GM20000 (cell line): ENCODE measurements around the gene CLDN6.
"Not testable (repeated sequence)": the region's sequence is repeated elsewhere in the genome, so short reads cannot be mapped to it uniquely, and the experiment has no call there.

ENCODE experiments used
- DNase-seq: peaks from one replicate; pipeline ENCODE4 v3.0.0; 2012; ENCODE audit warnings: low spot score
- TF ChIP-seq, protein P1 (sequence below): IDR thresholded peaks from 2 replicates; pipeline ENCODE4 v1.5.1; 2012; ENCODE audit warnings: mild to moderate bottlenecking, control low read depth; ENCODE audit errors: extremely low read depth, missing control alignments

CLDN6 gene

GRCh38 chr16:3054965-3055733 lies 37.2 kb upstream of the CLDN6 start:
- TF ChIP-seq, protein P1, sequence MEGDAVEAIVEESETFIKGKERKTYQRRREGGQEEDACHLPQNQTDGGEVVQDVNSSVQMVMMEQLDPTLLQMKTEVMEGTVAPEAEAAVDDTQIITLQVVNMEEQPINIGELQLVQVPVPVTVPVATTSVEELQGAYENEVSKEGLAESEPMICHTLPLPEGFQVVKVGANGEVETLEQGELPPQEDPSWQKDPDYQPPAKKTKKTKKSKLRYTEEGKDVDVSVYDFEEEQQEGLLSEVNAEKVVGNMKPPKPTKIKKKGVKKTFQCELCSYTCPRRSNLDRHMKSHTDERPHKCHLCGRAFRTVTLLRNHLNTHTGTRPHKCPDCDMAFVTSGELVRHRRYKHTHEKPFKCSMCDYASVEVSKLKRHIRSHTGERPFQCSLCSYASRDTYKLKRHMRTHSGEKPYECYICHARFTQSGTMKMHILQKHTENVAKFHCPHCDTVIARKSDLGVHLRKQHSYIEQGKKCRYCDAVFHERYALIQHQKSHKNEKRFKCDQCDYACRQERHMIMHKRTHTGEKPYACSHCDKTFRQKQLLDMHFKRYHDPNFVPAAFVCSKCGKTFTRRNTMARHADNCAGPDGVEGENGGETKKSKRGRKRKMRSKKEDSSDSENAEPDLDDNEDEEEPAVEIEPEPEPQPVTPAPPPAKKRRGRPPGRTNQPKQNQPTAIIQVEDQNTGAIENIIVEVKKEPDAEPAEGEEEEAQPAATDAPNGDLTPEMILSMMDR, result no peak
- no peak for DNase-seq

DNA sequence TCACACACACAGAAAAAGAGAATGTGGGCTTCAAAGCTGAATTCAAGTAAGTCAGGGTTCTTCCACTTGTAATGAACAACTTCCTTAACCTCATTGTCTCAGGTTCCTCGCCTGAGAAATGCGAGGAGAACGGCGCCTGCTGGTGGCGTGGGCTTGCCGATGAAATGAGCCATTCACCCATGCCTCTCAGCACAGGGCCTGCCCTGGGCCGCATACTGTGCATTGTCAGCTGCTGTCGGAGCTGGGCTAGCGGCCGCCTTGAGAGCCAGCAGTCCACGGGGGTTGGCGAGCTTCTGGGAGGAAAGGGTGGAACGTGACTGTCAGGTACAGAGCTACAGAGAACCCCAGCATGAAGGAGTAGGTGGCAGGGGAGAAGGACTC lies 35.3 kb upstream of the CLDN6 start:
- DNase-seq, result not testable (repeated sequence)

GRCh38 chr16:3052571-3053329 lies 34.8 kb upstream of the CLDN6 start:
- DNase-seq, result not testable (repeated sequence)

DNA sequence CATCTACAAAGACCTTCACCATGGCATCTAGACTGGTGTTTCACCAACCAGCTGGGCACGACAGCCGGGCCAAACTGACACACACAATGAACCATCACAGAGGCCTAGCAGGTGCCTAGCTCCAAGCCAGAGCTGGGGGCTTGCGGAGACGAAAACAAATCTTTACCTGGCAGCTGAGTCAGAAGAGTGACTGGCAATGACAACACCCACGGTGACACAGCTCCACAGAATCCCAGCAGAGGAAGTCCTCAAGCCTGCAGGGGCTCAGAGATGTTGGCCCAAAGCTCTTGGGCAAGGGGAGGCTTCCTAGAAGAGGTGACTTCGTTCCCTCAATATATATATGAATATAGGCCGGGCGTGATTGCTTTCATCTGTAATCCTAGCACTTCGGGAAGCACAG lies 33.5 kb upstream of the CLDN6 start:
- DNase-seq, result no peak
- TF ChIP-seq, protein P1, result no peak

DNA sequence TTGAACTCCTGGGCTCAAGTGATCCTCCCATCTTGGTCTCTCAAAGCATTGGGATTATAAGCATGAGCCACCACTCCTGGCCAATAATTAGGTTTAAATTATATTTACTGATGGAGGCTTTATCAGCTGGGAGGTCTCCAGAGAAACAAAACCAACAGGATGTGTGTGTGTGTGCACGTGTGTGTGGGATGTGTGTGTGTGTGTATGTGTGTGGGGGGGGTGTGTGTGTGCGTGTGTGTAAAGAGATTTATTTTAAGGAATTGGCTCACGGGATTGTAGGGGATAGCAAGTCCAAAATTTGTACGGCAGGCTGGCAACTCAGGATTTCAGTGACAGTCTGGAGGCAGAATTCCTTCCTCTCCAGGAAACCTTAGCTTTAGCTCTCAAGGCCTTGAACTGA lies 33.0 kb upstream of the CLDN6 start:
- DNase-seq, result no peak
- TF ChIP-seq, protein P1, result no peak

DNA sequence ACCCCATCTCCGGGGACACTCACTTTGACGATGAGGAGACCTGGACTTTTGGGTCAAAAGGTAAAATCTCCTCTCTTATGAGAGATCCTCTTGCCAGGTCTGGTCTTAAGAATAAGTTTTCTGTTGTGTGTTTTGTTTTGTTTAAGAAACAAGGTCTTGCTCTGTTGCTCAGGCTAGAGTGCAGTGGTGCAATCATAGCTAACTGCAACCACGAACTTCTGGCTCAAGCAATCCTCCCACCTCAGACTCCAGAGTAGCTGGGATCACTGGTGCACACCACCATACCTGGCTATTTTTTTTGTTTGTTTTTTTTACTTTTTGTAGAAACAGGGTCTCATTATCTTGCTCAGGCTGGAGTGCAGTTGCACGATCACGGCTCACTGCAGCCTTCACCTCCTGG lies 32.5 kb upstream of the CLDN6 start:
- TF ChIP-seq, protein P1, result no peak
- no peak for DNase-seq

DNA sequence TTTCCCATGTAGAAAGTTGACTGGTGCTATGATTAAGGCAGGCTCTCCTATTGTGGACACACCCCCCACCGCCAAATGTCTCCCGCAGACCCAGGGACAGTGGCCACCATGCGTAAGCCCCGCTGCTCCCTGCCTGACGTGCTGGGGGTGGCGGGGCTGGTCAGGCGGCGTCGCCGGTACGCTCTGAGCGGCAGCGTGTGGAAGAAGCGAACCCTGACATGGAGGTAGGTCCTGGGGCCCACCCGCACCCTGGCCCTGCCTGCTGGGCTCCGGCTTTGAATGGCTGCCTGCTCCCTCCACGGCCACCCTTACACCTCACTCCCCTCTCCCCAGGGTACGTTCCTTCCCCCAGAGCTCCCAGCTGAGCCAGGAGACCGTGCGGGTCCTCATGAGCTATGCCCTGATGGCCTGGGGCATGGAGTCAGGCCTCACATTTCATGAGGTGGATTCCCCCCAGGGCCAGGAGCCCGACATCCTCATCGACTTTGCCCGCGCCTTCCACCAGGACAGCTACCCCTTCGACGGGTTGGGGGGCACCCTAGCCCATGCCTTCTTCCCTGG lies 32.0 kb upstream of the CLDN6 start:
- TF ChIP-seq, protein P1, result no peak
- no peak for DNase-seq

DNA sequence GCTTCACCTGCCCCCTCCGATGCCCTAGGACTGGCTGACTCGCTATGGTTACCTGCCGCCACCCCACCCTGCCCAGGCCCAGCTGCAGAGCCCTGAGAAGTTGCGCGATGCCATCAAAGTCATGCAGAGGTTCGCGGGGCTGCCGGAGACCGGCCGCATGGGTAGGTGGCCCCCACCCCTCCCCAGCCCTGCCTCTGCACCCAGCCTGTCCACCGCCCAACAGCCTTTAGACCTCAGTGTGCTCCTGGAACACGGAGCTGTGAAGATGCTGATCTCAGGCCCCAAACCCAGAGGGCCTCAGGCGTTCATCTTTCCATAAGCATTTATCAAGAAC lies 29.4 kb upstream of the CLDN6 start:
- TF ChIP-seq, protein P1, result no peak
- DNase-seq, result no peak
